ENCODE results near the gene CD300C.
"Not testable (repeated sequence)": the region's sequence is repeated elsewhere in the genome, so short reads cannot be mapped to it uniquely, and the experiment has no call there.

CD300C gene

DNA sequence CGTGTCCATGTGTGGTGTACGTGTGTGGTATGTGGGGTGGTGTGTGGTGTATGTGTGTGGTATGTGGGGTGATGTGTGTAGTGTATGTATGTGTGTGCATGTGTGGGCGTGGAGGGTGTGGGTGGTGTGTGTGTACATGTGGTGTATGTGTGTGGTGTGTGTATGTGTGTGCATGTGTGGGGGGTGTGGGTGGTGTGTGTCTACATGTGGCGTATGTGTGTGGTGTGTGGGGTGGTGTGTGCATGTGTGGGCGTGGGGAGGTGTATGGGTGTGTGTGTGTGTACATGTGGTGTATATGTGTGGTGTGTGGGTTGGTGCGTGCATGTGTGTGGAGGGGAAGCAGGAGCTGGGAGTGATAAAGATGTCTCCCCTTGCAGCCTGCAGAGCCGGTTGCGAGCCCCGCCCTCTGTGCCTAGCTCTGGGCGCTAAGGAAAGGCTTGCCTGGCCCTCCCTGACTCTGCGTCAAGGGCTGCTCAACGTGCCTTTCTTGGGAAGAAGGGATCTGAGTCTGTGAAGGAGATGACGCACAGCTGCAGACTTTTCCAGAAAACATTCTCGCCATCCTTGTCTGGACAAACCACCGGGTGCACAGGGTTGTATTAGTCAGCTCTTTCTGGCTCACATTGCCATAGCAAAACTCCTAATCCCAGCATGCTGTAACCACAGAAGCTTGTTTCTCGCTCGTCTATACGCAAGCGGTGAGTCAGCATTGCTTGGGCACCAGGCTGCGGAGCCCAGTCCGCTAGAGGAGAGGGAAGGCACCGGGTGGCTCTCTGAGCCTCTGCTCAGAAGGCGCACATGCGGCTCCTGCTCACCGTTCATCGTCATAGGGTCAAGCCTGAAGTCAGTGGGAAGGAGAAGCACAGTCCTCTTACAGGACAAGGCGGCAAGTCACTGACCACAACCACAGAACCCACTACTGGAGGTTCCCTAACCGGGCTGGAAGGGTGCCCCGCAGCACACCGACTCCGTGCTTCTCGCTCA lies 23.4 kb upstream of the CD300C start:
- no peak overlapping the region for H3K4me3 Mint-ChIP-seq

GRCh38 chr17:74568106-74568873 lies 22.4 kb upstream of the CD300C start:
- Mint-ChIP-seq H3K27ac (no peak overlapping the region), H3K27me3 (peaks cover 56 to 63% of the 10 kb centered on the region in 2 donors), H3K9me3 (no peaks in the 10 kb centered on the region), H3K4me3 (no peak overlapping the region), H3K36me3 (peaks cover 0 to 3% of the 10 kb centered on the region in 2 donors), H3K4me1 (peaks cover 19 to 37% of the 10 kb centered on the region in 2 donors)
- ATAC-seq (replicated peaks), result no peak
- DNase-seq, result no peak

More for the DNA sequence above, 23.4 kb upstream of the CD300C start:
- H3K27ac Mint-ChIP-seq, result no peak overlapping the region
- DNase-seq (peak; percentile 9), ATAC-seq (replicated peaks) (peak; percentile 68 to 79)
- peaks cover 51 to 63% of the 10 kb centered on the region in 2 donors for H3K27me3 Mint-ChIP-seq
- H3K4me1 Mint-ChIP-seq, result peaks cover 19 to 36% of the 10 kb centered on the region in 2 donors
- H3K9me3 Mint-ChIP-seq, result no peaks in the 10 kb centered on the region
- no peaks in the 10 kb centered on the region for H3K36me3 Mint-ChIP-seq

GRCh38 chr17:74567397-74567796 lies 21.5 kb upstream of the CD300C start, which contains the start of gene CD300H:
CD300H (minus strand) TSS chr17:74567509.
- Mint-ChIP-seq H3K27ac (no peak within 1 kb of the TSS), H3K9me3 (no peaks in the 10 kb centered on the region), H3K4me1 (peaks cover 19 to 41% of the 10 kb centered on the region in 2 donors), H3K36me3 (peaks cover 0 to 3% of the 10 kb centered on the region in 2 donors), H3K4me3 (no peak within 1 kb of the TSS), H3K27me3 (peaks cover 59 to 65% of the 10 kb centered on the region in 2 donors)
- DNase-seq (no peak), ATAC-seq (replicated peaks) (no peak)

DNA sequence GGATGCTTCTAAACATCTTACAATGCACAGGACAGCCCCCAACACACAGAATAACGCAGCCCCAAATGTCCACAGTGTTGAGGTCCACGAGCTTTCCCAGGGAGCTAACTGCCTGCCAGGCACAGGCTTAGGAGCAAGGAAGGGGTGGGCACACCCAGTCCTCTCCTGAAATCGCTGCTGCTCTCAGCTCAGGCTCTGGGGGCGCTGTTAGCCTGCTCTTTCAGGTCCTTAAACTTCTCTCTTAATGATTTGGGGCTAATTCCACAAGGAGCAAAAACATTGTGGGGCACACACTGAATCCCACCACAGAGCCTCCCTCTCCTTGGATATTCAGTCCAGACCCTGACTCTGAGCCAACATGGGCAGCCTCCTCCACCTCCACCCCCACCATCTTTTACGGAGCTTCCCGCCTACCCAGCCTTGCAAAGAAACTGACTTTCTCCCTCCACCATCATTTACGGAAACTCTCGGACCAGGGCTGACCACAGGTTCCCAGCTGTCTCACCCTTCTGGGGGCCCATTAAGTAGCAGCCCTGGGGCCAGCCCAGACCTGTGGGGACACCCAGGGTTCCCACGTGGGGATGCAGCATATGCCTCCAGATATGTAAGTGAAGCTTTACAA lies 20.3 kb upstream of the CD300C start:
- DNase-seq (no peak), ATAC-seq (replicated peaks) (peak; percentile 41 to 46)
- Mint-ChIP-seq H3K4me1 (peaks cover 25 to 51% of the 10 kb centered on the region in 2 donors), H3K36me3 (peaks cover 0 to 3% of the 10 kb centered on the region in 2 donors), H3K4me3 (no peak overlapping the region), H3K27me3 (peaks cover 62 to 69% of the 10 kb centered on the region in 2 donors), H3K9me3 (no peaks in the 10 kb centered on the region), H3K27ac (no peak overlapping the region)

- Mint-ChIP-seq H3K4me1 (peaks cover 25 to 55% of the 10 kb centered on the region in 2 donors), H3K36me3 (peaks cover 0 to 3% of the 10 kb centered on the region in 2 donors), H3K27me3 (peaks cover 54 to 62% of the 10 kb centered on the region in 2 donors), H3K4me3 (no peak overlapping the region), H3K27ac (no peak overlapping the region), H3K9me3 (no peaks in the 10 kb centered on the region)
- DNase-seq (no peak), ATAC-seq (replicated peaks) (no peak)
Measured at GRCh38 chr17:74565126-74565525, 19.2 kb upstream of the CD300C start.

DNA sequence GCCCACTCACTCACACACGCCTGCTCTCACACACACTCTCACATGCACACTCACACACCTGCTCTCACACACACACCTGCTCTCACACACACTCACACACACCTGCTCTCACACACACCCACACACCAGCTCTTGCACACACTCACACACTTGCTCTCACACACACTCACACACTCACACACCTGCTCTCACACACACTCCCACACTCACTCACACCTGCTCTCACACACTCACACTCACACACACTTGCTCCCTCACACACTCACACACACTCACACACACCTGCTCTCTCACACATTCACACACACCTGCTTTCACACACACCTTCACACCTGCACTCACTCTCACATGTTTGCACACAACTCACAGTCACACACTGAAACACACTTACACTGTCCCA lies 17.4 kb upstream of the CD300C start:
- H3K36me3 Mint-ChIP-seq, result peaks cover 0 to 8% of the 10 kb centered on the region in 2 donors
- no peak for ATAC-seq (replicated peaks)
- peaks cover 37 to 52% of the 10 kb centered on the region in 2 donors for H3K27me3 Mint-ChIP-seq

DNA sequence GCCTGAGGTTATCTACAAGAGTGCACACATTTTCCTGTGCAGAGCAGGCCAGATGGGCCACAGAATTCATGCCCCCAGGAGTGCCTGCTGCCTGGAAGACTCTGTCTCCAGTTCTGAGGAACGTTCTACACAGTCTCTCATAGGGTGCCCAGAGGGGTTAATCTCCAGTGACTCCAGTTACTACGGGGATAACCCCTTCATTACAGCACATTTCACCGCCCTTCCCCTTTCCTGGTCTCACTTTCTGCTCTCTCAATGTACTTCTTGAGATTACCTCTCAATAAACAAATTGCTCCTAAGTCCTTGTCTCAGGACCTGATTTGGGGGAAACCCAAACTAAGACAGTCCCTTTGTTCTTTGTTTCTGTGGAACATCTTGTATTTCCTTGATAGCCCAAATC lies 15.7 kb upstream of the CD300C start:
- ATAC-seq (replicated peaks) (peak in 1 of 2 donors; percentile 57), DNase-seq (no peak)
- Mint-ChIP-seq H3K4me1 (peaks cover 8 to 48% of the 10 kb centered on the region in 2 donors), H3K36me3 (peaks cover 0 to 8% of the 10 kb centered on the region in 2 donors), H3K9me3 (peaks cover 3 to 5% of the 10 kb centered on the region in 2 donors), H3K27ac (no peak overlapping the region), H3K4me3 (no peak overlapping the region), H3K27me3 (peaks cover 26 to 43% of the 10 kb centered on the region in 2 donors)

More for the DNA sequence above, 17.4 kb upstream of the CD300C start:
- H3K9me3 Mint-ChIP-seq, result peaks cover 3% of the 10 kb centered on the region in 2 donors
- H3K4me1 Mint-ChIP-seq, result peaks cover 17 to 52% of the 10 kb centered on the region in 2 donors
- no peak overlapping the region for H3K27ac Mint-ChIP-seq
- no peak for DNase-seq
- no peak overlapping the region for H3K4me3 Mint-ChIP-seq

- ATAC-seq (replicated peaks) (no peak), DNase-seq (no peak)
- H3K27me3 Mint-ChIP-seq, result peaks cover 14 to 28% of the 10 kb centered on the region in 2 donors
- H3K36me3 Mint-ChIP-seq, result peaks cover 4 to 8% of the 10 kb centered on the region in 2 donors
- H3K9me3 Mint-ChIP-seq, result peaks cover 8% of the 10 kb centered on the region in 2 donors
- peaks cover 5 to 48% of the 10 kb centered on the region in 2 donors for H3K4me1 Mint-ChIP-seq
- peak overlapping the region in 1 of 2 donors; percentile 3 for H3K4me3 Mint-ChIP-seq
- H3K27ac Mint-ChIP-seq, result no peak overlapping the region
Measured at GRCh38 chr17:74558882-74559519, 13.1 kb upstream of the CD300C start.

DNA sequence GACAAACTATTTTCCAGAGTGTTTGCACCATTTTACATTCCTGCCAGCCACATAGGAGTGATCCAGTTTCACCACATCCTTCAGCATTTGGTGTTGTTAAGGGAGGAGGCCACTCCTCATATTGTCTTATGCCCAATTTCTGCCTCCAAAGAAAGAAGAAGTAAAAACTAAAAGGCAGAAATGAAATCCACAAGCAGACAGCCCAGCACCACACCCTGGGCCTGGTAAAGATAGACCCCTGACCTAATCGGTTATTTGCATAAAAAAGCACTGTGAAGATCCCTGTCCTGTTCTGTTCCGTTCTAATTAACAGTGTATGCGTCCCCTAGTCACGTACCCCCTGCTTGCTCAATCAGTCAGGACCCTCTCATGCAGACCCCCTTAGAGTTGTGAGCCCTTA lies 12.5 kb upstream of the CD300C start:
- H3K9me3 Mint-ChIP-seq, H3K27ac Mint-ChIP-seq, H3K4me3 Mint-ChIP-seq, H3K36me3 Mint-ChIP-seq, DNase-seq: not testable (repeated sequence)
- ATAC-seq (replicated peaks), result peak in 1 of 2 donors; percentile 61
- Mint-ChIP-seq H3K4me1 (peaks cover 5 to 48% of the 10 kb centered on the region in 2 donors), H3K27me3 (peaks cover 9 to 24% of the 10 kb centered on the region in 2 donors)

GRCh38 chr17:74555427-74555940 lies 9.6 kb upstream of the CD300C start:
- peaks cover 8% of the 10 kb centered on the region in 2 donors for H3K9me3 Mint-ChIP-seq
- H3K4me3 Mint-ChIP-seq, result no peak overlapping the region
- peaks cover 4 to 5% of the 10 kb centered on the region in 2 donors for H3K36me3 Mint-ChIP-seq
- H3K27ac Mint-ChIP-seq, result no peak overlapping the region
- DNase-seq (no peak), ATAC-seq (replicated peaks) (no peak)
- peaks cover 0 to 35% of the 10 kb centered on the region in 2 donors for H3K4me1 Mint-ChIP-seq
- H3K27me3 Mint-ChIP-seq, result peaks cover 5 to 25% of the 10 kb centered on the region in 2 donors

DNA sequence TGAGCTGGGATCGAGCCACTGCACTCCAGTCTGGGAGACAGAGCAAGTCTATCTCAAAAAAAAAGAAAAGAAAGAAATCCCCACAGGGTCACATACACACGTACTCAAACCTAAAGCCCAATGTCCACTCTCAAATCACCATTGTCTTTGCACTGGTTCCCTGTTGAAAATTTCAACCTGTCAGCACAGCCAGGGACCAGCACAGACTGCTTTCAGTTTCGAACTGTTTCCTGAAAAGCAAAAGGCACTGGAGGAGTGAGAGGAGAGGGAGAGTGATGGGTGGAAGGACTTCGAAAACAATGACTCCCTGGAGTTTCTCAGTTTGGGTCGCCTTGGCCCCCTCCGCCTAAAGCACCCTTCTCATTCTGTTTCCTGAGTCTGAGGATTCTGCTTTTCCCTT lies 9.0 kb upstream of the CD300C start:
- no peak for DNase-seq
- no peak for ATAC-seq (replicated peaks)
- H3K27me3 Mint-ChIP-seq, result peaks cover 5 to 25% of the 10 kb centered on the region in 2 donors
- H3K4me3 Mint-ChIP-seq, result no peak overlapping the region
- peaks cover 8% of the 10 kb centered on the region in 2 donors for H3K9me3 Mint-ChIP-seq
- H3K4me1 Mint-ChIP-seq, result peaks cover 0 to 35% of the 10 kb centered on the region in 2 donors
- peaks cover 4 to 5% of the 10 kb centered on the region in 2 donors for H3K36me3 Mint-ChIP-seq
- H3K27ac Mint-ChIP-seq, result no peak overlapping the region

DNA sequence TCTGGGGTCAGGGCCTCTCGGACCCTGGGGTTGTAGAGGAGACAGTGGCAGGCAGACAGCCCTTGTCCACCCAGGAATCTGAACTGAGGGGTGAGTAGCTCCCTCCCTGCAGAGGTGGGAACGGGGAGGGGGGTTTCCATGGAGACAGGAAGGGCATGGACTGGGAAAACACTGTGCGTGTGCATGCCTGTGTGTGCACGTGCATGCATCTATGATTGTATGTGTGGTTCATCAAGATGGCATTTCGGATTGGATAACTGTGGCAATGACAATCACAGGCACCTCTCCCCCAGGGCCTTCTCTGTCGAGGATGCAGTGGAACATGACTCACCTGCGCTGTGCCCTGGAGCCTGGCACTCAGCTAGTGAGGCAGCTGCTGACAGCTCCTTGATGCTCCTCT lies 6.1 kb upstream of the CD300C start:
- ATAC-seq (replicated peaks) (no peak), DNase-seq (no peak)
- H3K4me3 Mint-ChIP-seq, result no peak overlapping the region
- peaks cover 2 to 17% of the 10 kb centered on the region in 2 donors for H3K4me1 Mint-ChIP-seq
- H3K27me3 Mint-ChIP-seq, result peaks cover 17 to 35% of the 10 kb centered on the region in 2 donors
- no peak overlapping the region for H3K27ac Mint-ChIP-seq
- H3K9me3 Mint-ChIP-seq, result peaks cover 4 to 5% of the 10 kb centered on the region in 2 donors
- peaks cover 0 to 4% of the 10 kb centered on the region in 2 donors for H3K36me3 Mint-ChIP-seq

DNA sequence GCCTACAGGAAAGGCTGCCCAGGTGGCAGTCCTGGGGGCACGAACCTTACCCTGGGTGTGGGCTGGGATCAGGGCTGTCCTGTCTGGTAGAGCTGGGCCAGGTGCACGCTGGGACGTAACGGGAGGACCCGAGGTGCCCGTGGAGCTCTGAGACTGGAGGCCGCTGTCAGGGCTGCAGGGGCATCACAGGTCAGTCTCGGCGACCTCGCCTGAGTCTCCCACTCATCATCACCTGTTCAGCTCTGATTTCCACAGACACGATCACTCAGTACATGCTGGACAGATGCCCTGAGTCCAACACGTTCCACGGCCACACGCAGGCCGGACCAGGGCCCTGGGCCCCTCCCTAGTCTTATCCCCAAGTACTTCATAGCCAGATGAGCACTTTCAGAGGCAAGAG lies 4.7 kb upstream of the CD300C start:
- DNase-seq (no peak), ATAC-seq (replicated peaks) (no peak)

More for the DNA sequence above, 4.7 kb upstream of the CD300C start:
- no peaks in the 10 kb centered on the region for H3K36me3 Mint-ChIP-seq
- H3K4me1 Mint-ChIP-seq, result peaks cover 3 to 25% of the 10 kb centered on the region in 2 donors
- H3K4me3 Mint-ChIP-seq, result no peak overlapping the region
- no peaks in the 10 kb centered on the region for H3K9me3 Mint-ChIP-seq
- no peak overlapping the region for H3K27ac Mint-ChIP-seq
- H3K27me3 Mint-ChIP-seq, result peaks cover 17 to 30% of the 10 kb centered on the region in 2 donors
